Endothelial cell (in vitro differentiated cells): ENCODE results near the gene PNISR. TPM values are rescaled to one million over a fixed set of nuclear protein-coding genes. Genes with fewer than 3 reads are reported as not detected.

Source experiments
- DNase-seq: peaks from one replicate; pipeline ENCODE4 v3.0.0; 2021; ENCODE audit warnings: low spot score
- H3K27ac Mint-ChIP-seq: one replicate; pipeline ENCODE4 v1.8.0; 2021; ENCODE audit warnings: mixed read lengths, inconsistent platforms; ENCODE audit not compliant: unreplicated experiment
- H3K27me3 Mint-ChIP-seq: one replicate; pipeline ENCODE4 v1.8.0; 2021; ENCODE audit warnings: mild to moderate bottlenecking, moderate library complexity, mixed read lengths, inconsistent platforms; ENCODE audit not compliant: unreplicated experiment
- H3K36me3 Mint-ChIP-seq: one replicate; pipeline ENCODE4 v1.8.0; 2021; ENCODE audit warnings: mild to moderate bottlenecking, low read depth, mixed read lengths, inconsistent platforms; ENCODE audit not compliant: unreplicated experiment
- H3K4me1 Mint-ChIP-seq: one replicate; pipeline ENCODE4 v1.8.0; 2021; ENCODE audit warnings: mild to moderate bottlenecking, mixed read lengths, inconsistent platforms; ENCODE audit not compliant: unreplicated experiment
- H3K4me3 Mint-ChIP-seq: one replicate; pipeline ENCODE4 v1.8.0; 2021; ENCODE audit warnings: mild to moderate bottlenecking, mixed read lengths, inconsistent platforms; ENCODE audit not compliant: unreplicated experiment
- H3K9me3 Mint-ChIP-seq: one replicate; pipeline ENCODE4 v1.8.0; 2021; ENCODE audit warnings: mixed read lengths, inconsistent platforms; ENCODE audit not compliant: unreplicated experiment
- CTCF ChIP-seq: fragments of 200-600 bp; sonication (generic); IDR thresholded peaks from one replicate; pipeline ENCODE4 v1.5.0; 2021; ENCODE audit warnings: antibody characterized with exemption; ENCODE audit not compliant: unreplicated experiment
- total RNA-seq: library from RNA; stranded (reverse); fragmentation: NEBNext Ultra II Directional; extraction: Animal tissue kit (Norgen Biotek cat#: 25700); gene quantifications from one replicate; pipeline ENCODE4 v1.2.1, GENCODE V29; 2021; ENCODE audit not compliant: unreplicated experiment

Gene PNISR
- total RNA-seq, 1 donor from 2014 or later = 86.4 TPM

- peaks cover 10% of the 10 kb centered on the region for H3K27me3 Mint-ChIP-seq
- H3K27ac Mint-ChIP-seq = peak overlapping the region; percentile 36
- no peaks in the 10 kb centered on the region for H3K9me3 Mint-ChIP-seq
- no peak for DNase-seq
- peaks cover 5% of the 10 kb centered on the region for H3K4me1 Mint-ChIP-seq
- no peak for TF ChIP-seq CTCF
- peak overlapping the region; percentile 89 for H3K4me3 Mint-ChIP-seq
- H3K36me3 Mint-ChIP-seq = no peaks in the 10 kb centered on the region
Measured at GRCh38 chr6:99348288-99349170, 76.6 kb downstream of the PNISR start.

Other genes with a start within 250 kb of the PNISR start
- gene FAXC, start 75.6 kb downstream of the PNISR start, total RNA-seq = 2.2 TPM
- 2.9 TPM for gene COQ3, start 31.1 kb downstream of the PNISR start, total RNA-seq
- gene USP45, start 90.1 kb upstream of the PNISR start, total RNA-seq = 15.9 TPM
- 70.0 TPM for gene CCNC, start 143.4 kb upstream of the PNISR start, total RNA-seq
- gene PRDM13, start 181.5 kb upstream of the PNISR start, total RNA-seq = not detected